Hepatocyte (in vitro differentiated cells): ENCODE results near the gene MYOZ1. TPM values are rescaled to one million over a fixed set of nuclear protein-coding genes. Genes with fewer than 3 reads are reported as not detected.

Source experiments
- DNase-seq: peaks from one replicate; pipeline ENCODE4 v3.0.0-alpha.2; 2016; ENCODE audit warnings: low spot score
- H2AFZ ChIP-seq: fragments of 200-600 bp; sonication (generic); 2 replicates; pipeline ENCODE4 v1.6.0; 2016; ENCODE audit warnings: antibody characterized with exemption, mild to moderate bottlenecking
- H3K27ac ChIP-seq: fragments of 200-600 bp; sonication (generic); 2 replicates; pipeline ENCODE4 v1.5.1; 2016; ENCODE audit warnings: mild to moderate bottlenecking
- H3K27me3 ChIP-seq: fragments of 200-600 bp; sonication (generic); 2 replicates; pipeline ENCODE4 v1.6.1; 2016
- H3K36me3 ChIP-seq: fragments of 200-600 bp; sonication (generic); replicated peaks from 2 replicates; pipeline ENCODE4 v1.5.1; 2016; ENCODE audit warnings: low read depth; ENCODE audit not compliant: insufficient read depth
- H3K4me1 ChIP-seq: fragments of 200-600 bp; sonication (generic); 2 replicates; pipeline ENCODE4 v1.5.1; 2016; ENCODE audit warnings: mild to moderate bottlenecking, moderate library complexity; ENCODE audit not compliant: insufficient read depth
- H3K4me2 ChIP-seq: fragments of 200-600 bp; sonication (generic); 2 replicates; pipeline ENCODE4 v1.6.0; 2016
- H3K4me3 ChIP-seq: fragments of 200-600 bp; sonication (generic); 2 replicates; pipeline ENCODE4 v1.5.1; 2016; ENCODE audit warnings: mild to moderate bottlenecking
- H3K79me2 ChIP-seq: fragments of 200-600 bp; sonication (generic); 2 replicates; pipeline ENCODE4 v1.6.0; 2017; ENCODE audit warnings: mild to moderate bottlenecking
- H3K9me2 ChIP-seq: fragments of 200-600 bp; sonication (generic); replicated peaks from 2 replicates; pipeline ENCODE4 v1.6.0; 2017; ENCODE audit warnings: mild to moderate bottlenecking; ENCODE audit not compliant: insufficient read depth
- H3K9me3 ChIP-seq: fragments of 200-600 bp; sonication (generic); 2 replicates; pipeline ENCODE4 v1.5.1; 2016; ENCODE audit warnings: low read depth, mild to moderate bottlenecking
- H4K20me1 ChIP-seq: fragments of 200-600 bp; sonication (generic); 2 replicates; pipeline ENCODE4 v1.6.0; 2016; ENCODE audit warnings: mild to moderate bottlenecking; ENCODE audit not compliant: insufficient read depth, poor library complexity, severe bottlenecking
- CTCF ChIP-seq: fragments of 200-600 bp; sonication (generic); IDR thresholded peaks from 2 replicates; pipeline ENCODE4 v1.5.1; 2016; ENCODE audit warnings: antibody characterized with exemption, mild to moderate bottlenecking; ENCODE audit not compliant: poor library complexity
- EZH2 ChIP-seq: fragments of 200-600 bp; sonication (generic); IDR thresholded peaks from 2 replicates; pipeline ENCODE4 v1.6.1; 2016; ENCODE audit warnings: antibody characterized with exemption, mild to moderate bottlenecking, borderline replicate concordance
- EZH2phosphoT487 ChIP-seq: fragments of 200-600 bp; sonication (generic); IDR thresholded peaks from one replicate; pipeline ENCODE4 v1.6.1; 2018; ENCODE audit warnings: antibody characterized with exemption, mild to moderate bottlenecking, low read depth, moderate library complexity; ENCODE audit not compliant: unreplicated experiment, severe bottlenecking
- WGBS: methylation state at CpG from one replicate; pipeline ENCODE4 v1.1.6; 2016; ENCODE audit warnings: low lambda C conversion rate; ENCODE audit errors: missing lambda C conversion rate; 5-methylcytosine and 5-hydroxymethylcytosine counted together
- polyA plus RNA-seq: library from polyadenylated mRNA; unstranded; fragments of >200 nt; fragmentation: Nextera tagmentation; extraction: Ambion mirVana; gene quantifications from 2 replicates; pipeline ENCODE4 v1.2.1, GENCODE V29; 2016
- total RNA-seq: library from RNA; depleted of rRNA; stranded (reverse); fragments of >200 nt; gene quantifications from 2 replicates; pipeline ENCODE4 v1.2.3, GENCODE V29; 2014

MYOZ1 gene
- total and polyA plus RNA-seq, 2 experiments from 2014 or later, result 0.44 to 0.50 TPM

GRCh38 chr10:73653701-73654100, 12.4 kb upstream of the MYOZ1 start:
- no peak overlapping the region for H2AFZ ChIP-seq
- no peak overlapping the region for H3K4me2 ChIP-seq
- H3K4me3 ChIP-seq, result no peak overlapping the region
- H4K20me1 ChIP-seq, result no peaks in the 10 kb centered on the region
- H3K36me3 ChIP-seq, result no peaks in the 10 kb centered on the region
- no peaks in the 10 kb centered on the region for H3K9me3 ChIP-seq
- no peaks in the 10 kb centered on the region for H3K4me1 ChIP-seq
- H3K27me3 ChIP-seq, result no peaks in the 10 kb centered on the region
- H3K27ac ChIP-seq, result no peak overlapping the region
- 53% methylated on average over 3 of the region's 3 CpGs for WGBS
- TF ChIP-seq CTCF (peak; percentile 17), EZH2 (no peak)
- no peaks in the 10 kb centered on the region for H3K9me2 ChIP-seq
- no peak for DNase-seq
- no peaks in the 10 kb centered on the region for H3K79me2 ChIP-seq

- Histone ChIP-seq H3K4me1 (peaks cover 5% of the 10 kb centered on the region), H3K4me3 (no peak overlapping the region), H2AFZ (no peak overlapping the region), H3K27ac (no peak overlapping the region), H3K36me3 (no peaks in the 10 kb centered on the region), H3K27me3 (no peaks in the 10 kb centered on the region), H3K9me3 (no peaks in the 10 kb centered on the region), H3K9me2 (no peaks in the 10 kb centered on the region), H3K79me2 (no peaks in the 10 kb centered on the region), H4K20me1 (no peaks in the 10 kb centered on the region), H3K4me2 (no peak overlapping the region)
- DNase-seq, result no peak
- TF ChIP-seq EZH2phosphoT487, result no peak
- TF ChIP-seq CTCF, result no peak
- TF ChIP-seq EZH2, result no peak
- WGBS, result 91% methylated on average over 7 of the region's 11 CpGs
These were observed 11.9 kb upstream of the MYOZ1 start for GRCh38 chr10:73653195-73653594.

GRCh38 chr10:73650537-73651331, 9.5 kb upstream of the MYOZ1 start:
- H4K20me1 ChIP-seq, result no peaks in the 10 kb centered on the region
- H3K4me3 ChIP-seq, result no peak overlapping the region
- H3K27me3 ChIP-seq, result no peaks in the 10 kb centered on the region
- DNase-seq, result no peak
- H2AFZ ChIP-seq, result no peak overlapping the region
- no peaks in the 10 kb centered on the region for H3K79me2 ChIP-seq
- peaks cover 10% of the 10 kb centered on the region for H3K4me1 ChIP-seq
- TF ChIP-seq CTCF (no peak), EZH2phosphoT487 (no peak), EZH2 (no peak)
- H3K9me2 ChIP-seq, result no peaks in the 10 kb centered on the region
- 89% methylated on average over 5 of the region's 5 CpGs for WGBS
- no peak overlapping the region for H3K27ac ChIP-seq
- H3K4me2 ChIP-seq, result no peak overlapping the region
- no peaks in the 10 kb centered on the region for H3K36me3 ChIP-seq
- H3K9me3 ChIP-seq, result no peaks in the 10 kb centered on the region
